HAP-1 (cell line): ENCODE data around the gene GPA33.

ENCODE experiments used
- DNase-seq, 2 experiments: peaks; one replicate each; pipeline ENCODE4 v3.0.0-alpha.2; 2016 to 2020; ENCODE audit warnings: low spot score in 2 of 2
- H3K27me3 ChIP-seq: fragments of 250-450 bp; sonication (Bioruptor Pico); 2 replicates; pipeline ENCODE4 v1.5.1; 2020; ENCODE audit warnings: low read depth, mild to moderate bottlenecking, moderate library complexity
- H3K36me3 ChIP-seq: fragments of 250-450 bp; sonication (Bioruptor Pico); replicated peaks from 2 replicates; pipeline ENCODE4 v1.5.1; 2020; ENCODE audit warnings: mild to moderate bottlenecking
- H3K4me1 ChIP-seq: fragments of 250-450 bp; sonication (Bioruptor Pico); 2 replicates; pipeline ENCODE4 v1.5.1; 2020; ENCODE audit warnings: mild to moderate bottlenecking
- H3K4me3 ChIP-seq: fragments of 250-450 bp; sonication (Bioruptor Pico); 2 replicates; pipeline ENCODE4 v1.5.1; 2020; ENCODE audit warnings: mild to moderate bottlenecking, moderate library complexity
- H3K9me3 ChIP-seq: fragments of 250-450 bp; sonication (Bioruptor Pico); 2 replicates; pipeline ENCODE4 v1.5.1; 2020; ENCODE audit warnings: mild to moderate bottlenecking, moderate library complexity
- in situ Hi-C: fragments of 300-500 bp; cut with MboI; formaldehyde crosslinking; loops from 3 replicates; pipeline ENCODE4 v1.14.3; 2020; ENCODE audit warnings: low sequenced_read_pairs, inconsistent platforms, mixed read lengths

The GPA33 gene

GRCh38 chr1:167067904-167068303 lies 22.3 kb downstream of the GPA33 start:
- no peaks in the 10 kb centered on the region for H3K4me1 ChIP-seq
- no peaks in the 10 kb centered on the region; the same call in 1 of the 2 replicates for H3K9me3 ChIP-seq
- peaks cover 9% of the 10 kb centered on the region for H3K27me3 ChIP-seq
- no peak overlapping the region for H3K4me3 ChIP-seq
- DNase-seq = no peak
- in situ Hi-C loops = loop anchor here (5.0 to 10.0 kb wide), 3 partner anchors 374 to 617 kb away; no protein-coding TSS in a partner anchor
- no peaks in the 10 kb centered on the region for H3K36me3 ChIP-seq

GRCh38 chr1:167066333-167067122 lies 23.6 kb downstream of the GPA33 start:
- Histone ChIP-seq H3K36me3 (no peaks in the 10 kb centered on the region), H3K4me3 (no peak overlapping the region), H3K4me1 (no peaks in the 10 kb centered on the region), H3K9me3 (no peaks in the 10 kb centered on the region; the same call in 1 of the 2 replicates), H3K27me3 (peaks cover 3% of the 10 kb centered on the region; the same call in 1 of the 2 replicates)
- in situ Hi-C loops = loop anchor here (5.0 to 10.0 kb wide), 3 partner anchors 376 to 618 kb away; no protein-coding TSS in a partner anchor
- DNase-seq = peak; percentile 52 to 88

- Histone ChIP-seq H3K27me3 (peaks cover 3% of the 10 kb centered on the region; the same call in 1 of the 2 replicates), H3K4me3 (no peak overlapping the region), H3K36me3 (no peaks in the 10 kb centered on the region), H3K9me3 (no peaks in the 10 kb centered on the region; the same call in 1 of the 2 replicates), H3K4me1 (no peaks in the 10 kb centered on the region)
- DNase-seq = no peak
- in situ Hi-C loops = loop anchor here (5.0 to 10.0 kb wide), 3 partner anchors 377 to 619 kb away; no protein-coding TSS in a partner anchor
These were observed 24.7 kb downstream of the GPA33 start for GRCh38 chr1:167065471-167065870.

- Histone ChIP-seq H3K4me1 (no peaks in the 10 kb centered on the region), H3K4me3 (no peak overlapping the region), H3K27me3 (0 out of 2 replicates have a peak, but pooled peaks cover 3% of the 10 kb centered on the region), H3K36me3 (no peaks in the 10 kb centered on the region), H3K9me3 (no peaks in the 10 kb centered on the region; the same call in 1 of the 2 replicates)
- DNase-seq = no peak
- in situ Hi-C loops = loop anchor here (5.0 to 10.0 kb wide), 3 partner anchors 378 to 620 kb away; no protein-coding TSS in a partner anchor
These were observed 25.6 kb downstream of the GPA33 start for GRCh38 chr1:167064621-167065020.

DNA sequence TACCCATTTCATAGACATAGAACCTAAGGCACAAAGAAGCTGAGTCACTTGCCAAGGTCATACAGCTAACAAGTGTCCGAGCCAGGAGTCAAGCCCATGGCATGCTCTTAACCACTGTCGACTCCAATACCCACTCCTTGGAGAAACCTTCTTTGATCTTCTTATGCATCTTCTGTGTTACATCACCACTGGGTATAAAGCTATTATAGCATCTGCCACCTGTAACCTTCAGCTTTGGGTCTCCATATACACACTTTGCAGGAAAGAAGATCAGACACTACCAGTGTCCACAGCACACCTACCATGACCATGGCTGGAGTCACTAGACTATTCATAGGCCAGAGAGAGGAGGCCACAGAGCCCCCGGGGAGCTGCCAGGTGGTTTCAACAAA lies 29.1 kb downstream of the GPA33 start:
- Histone ChIP-seq H3K9me3 (no peaks in the 10 kb centered on the region), H3K36me3 (no peaks in the 10 kb centered on the region), H3K27me3 (no peaks in the 10 kb centered on the region), H3K4me1 (peaks cover 2% of the 10 kb centered on the region; the same call in 1 of the 2 replicates), H3K4me3 (no peak overlapping the region)
- in situ Hi-C loops = loop anchor here (10.0 kb wide), 2 partner anchors 474 to 624 kb away; no protein-coding TSS in a partner anchor
- DNase-seq = no peak

- DNase-seq = no peak
- Histone ChIP-seq H3K4me1 (peaks cover 2% of the 10 kb centered on the region; the same call in 1 of the 2 replicates), H3K36me3 (no peaks in the 10 kb centered on the region), H3K27me3 (no peaks in the 10 kb centered on the region), H3K9me3 (no peaks in the 10 kb centered on the region), H3K4me3 (no peak overlapping the region)
- in situ Hi-C loops = loop anchor here (10.0 kb wide), 2 partner anchors 474 to 624 kb away; no protein-coding TSS in a partner anchor
These were observed 29.8 kb downstream of the GPA33 start for GRCh38 chr1:167060141-167061072.

- no peak for DNase-seq
- no peaks in the 10 kb centered on the region for H3K9me3 ChIP-seq
- H3K4me3 ChIP-seq = no peak overlapping the region
- peaks cover 2% of the 10 kb centered on the region; the same call in 1 of the 2 replicates for H3K4me1 ChIP-seq
- in situ Hi-C loops = loop anchor here (5.0 to 10.0 kb wide), 3 partner anchors 147 to 625 kb away; no protein-coding TSS in a partner anchor
- no peaks in the 10 kb centered on the region for H3K27me3 ChIP-seq
- H3K36me3 ChIP-seq = no peaks in the 10 kb centered on the region
These were observed 30.4 kb downstream of the GPA33 start for GRCh38 chr1:167059809-167060107.

GRCh38 chr1:167059045-167059808 lies 30.9 kb downstream of the GPA33 start:
- H3K4me3 ChIP-seq = no peak overlapping the region
- in situ Hi-C loops = loop anchor here (5.0 kb wide), 1 partner anchor 147 kb away; no protein-coding TSS in a partner anchor
- no peaks in the 10 kb centered on the region for H3K36me3 ChIP-seq
- peaks cover 2% of the 10 kb centered on the region; the same call in 1 of the 2 replicates for H3K4me1 ChIP-seq
- peak; percentile 66 to 87 for DNase-seq
- no peaks in the 10 kb centered on the region for H3K27me3 ChIP-seq
- H3K9me3 ChIP-seq = no peaks in the 10 kb centered on the region

GRCh38 chr1:167057241-167057688 lies 32.9 kb downstream of the GPA33 start:
- peak; percentile 32 to 56 for DNase-seq
- in situ Hi-C loops = loop anchor here (5.0 kb wide), 1 partner anchor 145 kb away; no protein-coding TSS in a partner anchor
- Histone ChIP-seq H3K27me3 (peaks cover 5% of the 10 kb centered on the region), H3K4me3 (no peak overlapping the region), H3K36me3 (no peaks in the 10 kb centered on the region), H3K9me3 (no peaks in the 10 kb centered on the region), H3K4me1 (peaks cover 2% of the 10 kb centered on the region; the same call in 1 of the 2 replicates)

GRCh38 chr1:167056529-167057231 lies 33.5 kb downstream of the GPA33 start:
- no peak overlapping the region for H3K4me3 ChIP-seq
- H3K4me1 ChIP-seq = peaks cover 2% of the 10 kb centered on the region; the same call in 1 of the 2 replicates
- no peaks in the 10 kb centered on the region for H3K9me3 ChIP-seq
- in situ Hi-C loops = loop anchor here (5.0 kb wide), 1 partner anchor 144 kb away; no protein-coding TSS in a partner anchor
- H3K27me3 ChIP-seq = peaks cover 11% of the 10 kb centered on the region
- H3K36me3 ChIP-seq = no peaks in the 10 kb centered on the region
- no peak for DNase-seq

- Histone ChIP-seq H3K36me3 (no peaks in the 10 kb centered on the region), H3K27me3 (peaks cover 27% of the 10 kb centered on the region), H3K4me1 (peaks cover 2% of the 10 kb centered on the region; the same call in 1 of the 2 replicates), H3K9me3 (no peaks in the 10 kb centered on the region), H3K4me3 (no peak overlapping the region)
- DNase-seq = no peak
- in situ Hi-C loops = loop anchor here (5.0 kb wide), 1 partner anchor 143 kb away; no protein-coding TSS in a partner anchor
These were observed 35.1 kb downstream of the GPA33 start for GRCh38 chr1:167054946-167055630.
